CD4-positive, alpha-beta T cell treated with Interleukin-6 for 4 hours (primary cell): ENCODE data around the gene OR1J2.
"Not testable (repeated sequence)": the region's sequence is repeated elsewhere in the genome, so short reads cannot be mapped to it uniquely, and the experiment has no call there.

ENCODE experiments used
- DNase-seq: peaks from one replicate; pipeline ENCODE4 v3.0.0-alpha.2; 2020; ENCODE audit warnings: mixed read lengths

Gene OR1J2, protein sequence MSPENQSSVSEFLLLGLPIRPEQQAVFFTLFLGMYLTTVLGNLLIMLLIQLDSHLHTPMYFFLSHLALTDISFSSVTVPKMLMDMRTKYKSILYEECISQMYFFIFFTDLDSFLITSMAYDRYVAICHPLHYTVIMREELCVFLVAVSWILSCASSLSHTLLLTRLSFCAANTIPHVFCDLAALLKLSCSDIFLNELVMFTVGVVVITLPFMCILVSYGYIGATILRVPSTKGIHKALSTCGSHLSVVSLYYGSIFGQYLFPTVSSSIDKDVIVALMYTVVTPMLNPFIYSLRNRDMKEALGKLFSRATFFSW

DNA sequence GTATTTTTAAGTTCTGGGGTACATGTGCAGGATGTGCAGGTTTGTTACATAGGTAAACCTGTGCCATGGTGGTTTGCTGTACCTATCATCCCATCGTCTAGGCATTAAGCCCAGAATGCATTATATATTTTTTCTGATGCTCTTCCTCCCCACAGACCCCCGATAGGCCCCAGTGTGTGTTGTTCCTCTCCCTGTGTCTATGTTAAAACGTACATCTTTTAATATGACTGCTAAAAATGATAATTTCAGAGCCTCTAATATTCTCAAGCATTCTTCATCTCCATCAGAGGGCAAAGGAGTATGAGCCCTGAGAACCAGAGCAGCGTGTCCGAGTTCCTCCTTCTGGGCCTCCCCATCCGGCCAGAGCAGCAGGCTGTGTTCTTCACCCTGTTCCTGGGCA is at the start of gene OR1J2:
Gene OR1J2, plus strand, starts transcription at position 301 of the 400 bp plus-strand sequence. Its CDS starts 0 bp downstream, at position 301.
- DNase-seq: no peak

DNA sequence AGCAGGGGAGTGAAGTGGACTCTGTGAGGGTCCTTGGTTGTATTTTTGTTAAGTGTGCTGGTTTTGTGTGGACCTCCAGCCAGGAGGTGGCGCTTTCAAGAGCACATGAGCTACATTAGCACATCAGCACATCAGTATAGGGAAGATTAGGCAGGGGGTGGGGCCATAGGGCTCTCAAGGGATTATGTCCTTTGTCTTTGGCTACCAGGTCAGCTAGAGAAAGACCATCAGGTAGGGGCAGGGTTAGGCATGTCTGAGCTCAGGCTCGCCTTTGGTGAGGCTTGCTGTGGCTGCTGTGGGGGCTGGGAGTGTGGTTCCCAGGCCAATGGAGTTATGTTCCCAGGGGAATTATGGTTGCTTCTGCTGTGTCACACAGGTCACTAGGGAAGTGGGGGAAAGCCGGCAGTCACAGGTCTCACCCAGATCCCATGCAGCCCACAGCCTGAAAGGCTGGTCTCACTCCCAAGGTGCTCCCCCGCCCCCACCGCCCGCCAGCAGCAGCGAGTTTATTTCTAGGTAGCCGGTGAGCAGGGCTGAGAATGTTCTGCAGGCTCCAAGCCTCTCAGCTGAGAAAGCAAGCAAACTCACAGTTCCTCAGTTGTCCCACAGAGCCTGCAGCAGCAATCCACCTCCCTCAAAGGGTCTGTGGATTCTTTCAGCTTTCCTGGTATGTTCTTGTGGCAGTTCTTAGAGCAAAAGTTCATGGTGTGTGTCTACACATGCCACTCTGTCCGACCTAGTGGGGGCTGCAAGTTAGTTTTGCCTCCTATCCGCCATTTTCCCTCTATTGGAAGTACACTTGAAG is 46.6 kb upstream of the OR1J2 start:
- peak; percentile 13 for DNase-seq

DNA sequence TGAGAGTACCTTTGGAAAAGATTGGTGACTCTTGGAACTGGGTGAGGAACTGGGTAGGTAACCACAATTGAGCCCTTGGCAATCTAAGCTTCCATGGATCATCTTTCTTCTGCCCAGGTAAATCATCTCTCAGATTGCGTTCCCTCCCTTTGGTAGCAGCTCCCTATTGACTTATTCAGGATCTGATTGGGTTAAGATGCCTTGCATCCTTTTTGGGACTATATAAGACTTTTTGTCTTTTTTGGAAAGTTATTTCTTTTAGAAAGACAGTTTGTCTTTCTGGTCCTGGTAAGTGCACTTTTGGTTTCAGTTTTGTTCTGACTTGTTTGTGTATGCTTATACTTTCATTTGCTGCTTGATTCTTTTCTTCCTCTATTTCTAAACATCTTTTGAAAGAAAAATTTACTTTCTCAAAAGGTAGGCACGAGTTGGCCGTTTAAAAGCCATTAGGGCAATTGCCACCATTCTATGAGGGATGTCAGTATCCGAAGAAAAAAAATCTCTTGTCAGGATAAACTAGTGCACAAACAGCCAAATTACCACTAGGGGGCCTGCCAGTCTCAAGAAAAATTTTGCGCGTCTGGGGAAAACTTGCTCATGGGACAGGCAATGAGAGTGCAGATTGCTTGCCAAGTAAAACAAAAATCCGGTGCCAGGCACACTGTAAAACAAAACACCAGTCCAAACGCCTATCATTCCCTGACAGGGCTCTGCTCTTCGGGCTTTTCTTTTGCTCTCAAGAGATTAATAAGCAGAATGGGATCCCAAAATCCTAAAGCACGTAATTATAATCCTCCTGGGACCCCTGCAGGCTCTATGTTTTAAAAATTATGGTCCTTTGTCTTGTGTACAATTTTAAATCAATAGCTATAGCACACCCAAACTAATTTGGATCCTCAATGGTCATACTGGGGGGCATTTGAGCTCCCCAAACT is 45.7 kb upstream of the OR1J2 start:
- peak; percentile 72 for DNase-seq

DNA sequence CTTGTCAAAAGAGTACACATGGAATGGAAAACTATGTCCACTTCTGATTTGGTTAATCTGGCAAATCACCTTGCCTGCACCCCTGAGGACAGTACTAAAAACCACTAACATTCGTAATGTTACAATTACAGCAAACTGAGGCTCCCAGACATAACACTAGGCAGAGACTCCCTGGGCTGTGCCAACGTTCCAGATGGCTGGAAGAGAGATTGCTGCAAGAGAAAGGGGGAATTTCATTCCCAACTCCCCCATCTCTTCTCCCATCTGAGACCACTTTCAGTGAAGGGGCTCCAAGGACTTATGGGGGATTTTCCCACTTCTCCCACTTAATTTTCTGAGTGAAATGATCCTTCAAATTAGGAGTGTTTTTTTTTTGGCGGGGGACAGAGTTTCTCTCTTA is 44.1 kb upstream of the OR1J2 start:
- DNase-seq: no peak

DNA sequence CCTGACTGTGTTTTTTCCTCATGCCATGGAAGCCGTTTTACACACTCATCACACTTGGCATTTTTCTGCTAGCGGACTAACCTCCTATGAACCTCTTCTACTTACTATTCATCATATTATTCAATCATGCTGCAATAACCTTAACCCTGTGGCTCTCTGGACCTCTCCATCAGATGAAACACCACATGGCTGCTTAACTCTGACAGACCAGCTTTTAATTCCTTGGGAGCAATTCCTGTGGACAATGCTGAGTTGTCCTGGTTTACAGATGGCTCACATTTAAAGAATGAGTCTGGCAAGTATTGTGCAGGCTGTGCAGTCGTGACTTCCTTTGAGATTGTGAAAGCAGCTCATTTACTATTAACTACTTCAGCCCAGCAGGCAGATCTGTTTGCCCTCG is 41.9 kb upstream of the OR1J2 start:
- no peak for DNase-seq

DNA sequence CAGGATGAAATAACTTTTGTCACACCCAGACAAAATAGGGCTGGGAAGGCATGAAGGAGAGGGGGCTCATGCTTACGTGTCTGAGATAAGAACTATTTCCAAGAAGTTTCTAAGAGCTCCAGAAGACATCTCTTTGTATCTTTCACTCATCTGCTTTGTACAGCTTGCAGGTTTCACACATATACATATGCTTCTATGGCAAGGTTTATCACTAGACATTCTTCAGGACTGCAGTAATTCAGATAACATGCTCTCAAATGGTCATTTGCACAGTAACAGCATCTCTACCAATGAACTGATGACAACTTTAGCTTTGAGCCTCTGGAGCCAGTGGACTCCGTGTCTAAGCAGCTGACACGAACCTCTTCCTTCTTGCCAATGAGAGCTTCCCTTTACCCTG is 36.0 kb upstream of the OR1J2 start:
- no peak for DNase-seq

DNA sequence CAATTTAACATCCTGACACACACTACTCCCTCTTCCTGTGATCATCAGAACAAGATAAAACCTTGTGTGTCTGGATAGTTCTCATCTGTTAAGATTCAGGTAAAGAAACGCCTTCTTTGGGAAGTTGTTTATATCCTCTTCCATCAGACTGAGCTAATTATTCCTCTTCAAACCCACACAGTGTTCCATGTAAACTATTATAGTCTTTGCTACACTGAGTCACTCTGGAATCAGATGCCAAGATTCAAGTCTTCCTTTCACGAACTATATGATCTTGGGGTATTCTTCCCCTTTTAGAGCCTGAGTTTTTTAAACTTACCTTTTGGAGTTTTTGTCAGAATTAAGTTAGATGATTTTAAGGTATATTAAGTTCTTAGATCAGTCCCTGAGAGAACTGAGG is 34.9 kb upstream of the OR1J2 start:
- DNase-seq: no peak

DNA sequence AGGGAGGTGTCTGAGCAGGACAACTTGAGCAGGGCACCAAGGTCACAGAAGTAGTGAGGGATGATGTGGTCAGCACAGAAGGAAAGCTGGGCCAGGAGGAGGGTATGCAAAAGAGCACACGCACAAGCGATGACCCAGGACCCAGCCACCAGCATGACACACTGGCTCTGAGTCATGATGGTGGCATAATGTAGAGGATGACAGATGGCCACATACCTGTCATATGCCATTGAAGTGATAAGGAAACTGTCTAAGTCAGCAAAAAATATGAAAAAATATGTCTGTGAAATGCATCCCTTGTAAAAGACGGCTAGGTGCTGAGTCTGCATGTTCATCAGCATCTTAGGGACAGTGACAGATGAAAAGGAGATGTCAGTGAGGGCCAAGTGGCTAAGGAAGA is 33.3 kb upstream of the OR1J2 start:
- DNase-seq: no peak

DNA sequence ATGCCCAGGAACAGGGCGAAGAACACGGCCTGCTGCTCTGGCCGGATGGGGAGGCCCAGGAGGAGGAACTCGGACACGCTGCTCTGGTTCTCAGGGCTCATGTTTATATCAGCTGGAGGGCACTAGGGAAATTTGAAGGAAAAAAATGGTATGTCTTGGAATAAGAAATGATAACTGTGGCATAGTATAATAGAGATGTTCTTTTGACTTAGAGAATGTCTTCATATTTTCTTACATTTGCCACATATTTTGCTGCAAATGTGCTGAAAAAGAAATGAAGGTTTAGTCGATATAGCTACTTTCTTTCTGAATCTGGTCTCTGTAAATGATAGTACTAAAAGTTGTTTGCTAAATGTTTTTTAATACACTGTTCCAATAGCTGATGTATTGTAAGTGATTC is 32.8 kb upstream of the OR1J2 start, which contains the start of gene OR1J1:
Gene OR1J1, minus strand, starts transcription at position 101 of the 400 bp plus-strand sequence. Its CDS starts 0 bp downstream, at position 101.
- DNase-seq: no peak

DNA sequence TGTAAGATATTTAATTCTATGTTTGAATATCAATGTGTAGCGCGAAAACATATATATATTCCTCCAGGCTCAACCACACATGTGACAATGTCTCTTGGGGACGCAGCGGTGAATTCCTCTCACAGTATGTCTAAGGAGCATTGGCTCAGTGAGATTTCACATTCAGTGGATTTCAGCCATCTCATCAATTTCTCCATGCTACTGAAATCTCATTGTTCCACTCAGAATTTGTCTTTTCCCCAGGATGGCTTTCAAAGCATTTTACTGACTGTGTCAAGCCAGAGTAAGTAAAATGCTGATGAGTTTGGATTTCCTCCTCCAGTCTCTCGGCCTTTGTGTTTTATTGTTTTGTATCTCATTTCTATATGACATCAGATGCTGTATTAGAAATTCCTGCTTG is 31.5 kb upstream of the OR1J2 start:
- DNase-seq: no peak

DNA sequence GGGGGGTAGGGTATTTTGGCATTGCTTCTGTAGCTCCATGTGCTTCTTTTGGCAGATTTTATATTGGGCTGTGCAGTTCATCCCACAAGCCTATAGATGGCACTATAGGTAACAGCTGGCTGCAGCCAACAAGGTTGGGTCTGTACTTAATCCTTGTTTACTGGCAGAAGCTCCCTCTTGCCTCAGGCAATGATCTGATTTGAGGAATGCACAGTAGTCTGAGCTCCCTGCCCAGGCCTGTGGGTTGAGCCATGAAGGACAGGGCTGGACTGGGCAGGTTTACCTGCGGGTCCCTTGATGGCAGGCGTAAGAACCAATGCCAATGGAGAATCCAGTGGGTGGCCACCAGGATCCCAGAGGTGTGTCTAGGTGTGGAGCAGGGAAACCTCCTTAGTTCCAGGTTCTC is 11.7 kb upstream of the OR1J2 start:
- DNase-seq: peak; percentile 6

DNA sequence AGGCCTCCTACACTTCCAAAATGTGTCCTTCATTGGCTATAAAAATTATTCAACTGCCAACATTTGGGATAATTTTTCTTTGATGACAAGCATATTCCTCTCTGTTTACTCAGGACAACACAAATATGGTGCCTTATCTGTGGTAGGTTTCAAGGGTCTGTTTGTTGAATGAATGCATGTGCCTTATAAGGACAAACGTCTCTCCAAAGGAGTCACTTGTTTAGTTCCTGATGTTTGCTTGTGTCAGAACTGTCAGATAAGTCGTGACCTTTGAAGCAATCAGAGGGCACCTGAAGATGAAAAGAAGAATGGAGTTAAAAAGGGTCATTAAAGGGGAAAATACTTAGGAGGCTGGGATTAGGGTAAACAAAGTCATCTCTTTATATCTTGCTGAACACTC is 3.6 kb upstream of the OR1J2 start:
- DNase-seq: no peak

DNA sequence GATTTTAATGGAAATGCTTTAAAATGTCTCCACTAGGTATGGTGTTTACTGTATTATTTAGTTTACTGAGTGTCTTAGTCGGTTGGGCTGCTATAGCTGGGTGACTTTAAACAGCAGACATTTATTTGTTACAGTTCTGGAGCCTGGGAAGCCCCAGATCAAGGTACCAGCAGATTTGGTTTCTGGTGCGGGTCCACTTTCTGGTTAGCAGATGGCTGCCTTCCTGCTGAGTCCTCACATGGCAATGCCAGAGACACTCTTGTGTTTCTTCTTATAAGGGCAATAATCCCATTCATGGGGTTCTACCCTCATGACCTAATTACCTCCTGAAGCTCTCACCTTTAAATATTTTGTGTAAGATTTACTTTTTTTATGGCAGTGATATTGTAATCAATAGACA is 7.6 kb downstream of the OR1J2 start:
- no peak for DNase-seq

DNA sequence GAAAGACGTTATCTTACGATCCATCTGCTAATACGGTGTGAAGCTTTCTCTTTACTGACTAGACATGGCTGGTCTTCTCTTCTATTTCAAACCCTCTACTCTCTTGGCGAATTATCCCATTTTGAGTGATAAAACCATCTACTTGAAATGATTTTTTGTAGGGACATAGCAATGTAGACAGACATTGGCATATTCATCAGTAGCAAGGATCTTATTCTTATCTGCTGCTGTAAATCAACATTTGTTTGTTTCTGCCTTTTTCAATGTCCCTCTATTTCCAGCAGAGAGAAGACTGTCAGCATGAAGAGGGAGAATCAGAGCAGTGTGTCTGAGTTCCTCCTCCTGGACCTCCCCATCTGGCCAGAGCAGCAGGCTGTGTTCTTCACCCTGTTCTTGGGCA is 8.2 kb downstream of the OR1J2 start, which contains the start of gene OR1J4:
Gene OR1J4, plus strand, starts transcription at position 301 of the 400 bp plus-strand sequence. Its CDS starts 0 bp downstream, at position 301.
- no peak for DNase-seq

DNA sequence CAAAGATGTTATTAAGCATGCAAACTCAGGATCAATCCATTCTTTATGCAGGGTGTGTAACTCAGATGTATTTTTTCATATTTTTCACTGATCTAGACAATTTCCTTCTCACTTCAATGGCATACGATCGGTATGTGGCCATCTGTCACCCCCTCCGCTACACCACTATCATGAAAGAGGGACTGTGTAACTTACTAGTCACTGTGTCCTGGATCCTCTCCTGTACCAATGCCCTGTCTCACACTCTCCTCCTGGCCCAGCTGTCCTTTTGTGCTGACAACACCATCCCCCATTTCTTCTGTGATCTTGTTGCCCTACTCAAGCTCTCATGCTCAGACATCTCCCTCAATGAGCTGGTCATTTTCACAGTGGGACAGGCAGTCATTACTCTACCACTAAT is 8.8 kb downstream of the OR1J2 start:
- no peak for DNase-seq

DNA sequence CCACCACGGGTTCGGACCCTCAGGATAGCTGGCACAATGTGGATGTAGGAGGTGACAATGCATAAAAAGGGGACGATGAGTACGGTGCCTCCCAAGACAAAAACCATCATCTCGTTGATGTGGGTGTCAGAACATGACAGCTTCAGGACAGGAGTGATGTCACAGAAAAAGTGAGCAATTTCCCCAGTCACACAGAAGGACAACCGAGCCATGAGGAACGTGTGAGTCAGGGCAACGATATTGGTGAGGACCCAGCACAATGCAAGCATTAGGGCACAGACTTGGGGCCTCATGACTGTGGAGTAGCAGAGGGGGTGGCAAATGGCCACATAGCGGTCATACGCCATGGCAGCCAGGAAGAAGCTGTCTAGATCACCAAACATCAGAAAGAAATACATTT is 16.0 kb downstream of the OR1J2 start:
- no peak for DNase-seq

DNA sequence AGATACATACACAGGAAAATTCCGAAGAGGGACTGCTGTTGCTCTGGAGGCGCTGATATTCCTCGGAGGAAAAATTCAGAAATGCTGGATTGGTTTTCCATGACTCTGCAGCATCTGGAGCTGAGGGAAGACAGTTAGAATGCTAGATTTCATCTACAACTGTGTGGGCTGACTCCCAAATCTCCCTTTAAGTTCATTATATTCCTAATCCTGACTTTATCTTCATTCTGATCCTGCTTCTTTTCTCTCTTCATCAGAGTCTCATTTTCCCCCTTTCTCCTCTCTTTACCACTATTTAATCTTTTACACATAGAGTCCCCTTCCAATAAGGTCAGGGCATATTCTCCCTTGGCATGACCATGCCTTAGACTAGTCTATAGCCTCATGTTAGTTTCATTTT is 16.6 kb downstream of the OR1J2 start, which contains the start of gene OR1N1:
Gene OR1N1, minus strand, starts transcription at position 101 of the 400 bp plus-strand sequence. Its CDS starts 0 bp downstream, at position 101.
- DNase-seq: no peak

DNA sequence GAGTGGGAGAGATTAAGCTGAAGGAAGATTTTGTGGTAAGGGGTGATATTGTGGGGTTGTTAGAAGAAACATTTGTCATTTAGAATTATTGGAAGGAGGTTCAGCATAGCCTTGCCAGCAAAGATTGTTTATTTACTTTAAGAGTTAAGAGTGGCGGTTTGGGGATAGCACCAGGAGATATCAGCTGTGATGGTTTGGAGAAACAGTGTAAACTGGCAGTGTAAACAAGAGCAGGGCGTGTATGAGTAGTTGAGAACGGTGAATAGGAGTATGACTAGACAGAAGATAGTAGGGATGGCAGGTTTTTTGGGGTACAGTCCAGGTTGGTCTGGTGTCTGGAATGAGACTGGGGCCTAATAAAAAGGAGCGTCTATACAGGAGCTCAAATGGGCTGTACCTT is 20.6 kb downstream of the OR1J2 start:
- DNase-seq: not testable (repeated sequence)

DNA sequence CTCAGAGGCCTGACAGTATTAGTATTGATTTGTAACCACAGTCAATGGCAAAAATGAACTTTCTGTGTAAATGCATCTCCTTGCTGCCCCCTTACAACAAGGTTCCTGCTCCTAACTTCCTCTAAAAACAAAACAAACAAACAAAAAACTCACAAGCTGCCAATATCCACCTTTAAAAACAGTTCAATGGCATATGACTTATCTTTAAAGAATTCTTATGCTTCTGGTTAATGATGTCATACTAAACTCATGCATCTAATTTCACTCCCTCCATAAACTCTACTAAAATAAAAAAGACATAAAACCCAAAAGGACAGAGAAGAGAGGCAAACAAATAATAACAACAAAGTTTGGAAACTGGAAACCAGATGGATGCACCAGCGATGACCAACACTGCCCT is 25.5 kb downstream of the OR1J2 start:
- no peak for DNase-seq

DNA sequence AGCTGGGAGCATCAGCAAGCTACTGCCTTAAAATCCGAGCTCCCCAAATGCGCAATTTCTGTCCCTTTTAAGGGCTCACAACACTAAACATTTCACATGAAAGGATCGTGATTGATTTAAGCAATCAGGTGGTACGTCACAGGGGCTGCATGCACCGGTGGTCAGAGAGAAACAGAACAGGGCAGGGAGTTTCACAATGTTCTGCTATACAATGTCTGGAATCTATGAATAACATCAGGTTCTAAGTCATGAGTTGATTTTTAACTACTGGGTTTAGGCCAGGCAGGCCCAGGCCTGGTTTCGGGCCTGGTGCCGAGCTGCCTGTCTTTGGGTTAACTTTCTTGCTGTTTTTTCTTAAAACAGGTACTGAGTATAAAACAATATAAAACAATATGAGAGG is 26.5 kb downstream of the OR1J2 start:
- not testable (repeated sequence) for DNase-seq

DNA sequence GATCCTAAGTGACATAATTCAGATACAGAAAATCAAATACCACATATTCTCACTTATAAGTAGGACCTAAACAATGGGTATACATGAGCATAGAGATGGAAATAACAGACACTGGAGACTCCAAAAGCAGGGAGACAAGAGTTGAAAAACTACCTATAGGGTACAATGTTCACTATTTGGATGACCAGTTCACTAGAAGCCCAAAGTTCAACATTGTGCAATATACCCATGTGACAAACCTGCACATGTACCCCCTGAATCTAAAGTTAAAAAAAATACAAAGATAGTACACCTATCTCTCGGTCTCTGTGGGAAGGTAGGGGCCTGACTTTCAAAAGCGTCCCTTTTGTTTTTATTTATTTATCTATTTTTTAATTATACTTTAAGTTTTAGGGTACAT is 28.2 kb downstream of the OR1J2 start:
- DNase-seq: no peak

DNA sequence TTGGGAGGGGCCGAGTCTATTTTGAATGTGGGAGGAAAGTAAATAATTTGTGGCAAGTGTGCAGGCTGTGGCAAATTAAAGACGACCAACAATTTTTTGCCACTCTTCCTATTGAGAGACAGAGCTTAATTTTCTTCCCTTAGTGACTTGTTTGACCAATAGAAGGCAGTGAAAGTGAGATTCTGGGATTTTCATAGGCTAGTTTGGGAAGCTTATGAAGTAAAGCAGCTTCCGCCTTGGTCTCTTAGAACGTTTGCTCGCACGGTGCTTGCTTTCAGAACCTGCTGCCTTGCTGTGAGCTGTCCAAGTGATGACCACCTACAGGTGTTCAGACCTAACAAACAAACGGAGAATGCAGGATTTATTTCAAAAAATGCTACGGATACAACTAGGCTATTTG is 35.6 kb downstream of the OR1J2 start:
- no peak for DNase-seq

DNA sequence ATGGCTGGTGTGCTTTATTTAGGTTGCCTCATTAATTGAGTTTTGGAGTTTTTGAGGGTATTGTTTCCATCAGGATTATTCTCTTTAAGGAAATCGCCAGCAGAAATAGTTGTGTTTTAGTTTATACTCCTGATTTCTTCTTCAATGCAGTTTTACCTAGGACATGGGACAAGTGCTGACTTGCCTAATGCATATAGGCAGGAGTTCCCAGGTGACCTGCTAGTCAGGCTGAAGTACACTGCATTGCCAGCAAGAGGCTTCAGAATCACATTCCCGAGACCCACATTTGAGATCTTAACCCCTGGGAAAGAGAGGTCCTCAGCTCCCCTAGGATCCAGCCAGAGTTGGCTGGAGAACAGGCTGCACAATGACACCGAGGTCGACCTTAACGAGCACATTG is 40.8 kb downstream of the OR1J2 start:
- DNase-seq: no peak
